H1 (cell line): Measurements from ENCODE around the gene KANTR. TPM values are rescaled to one million over a fixed set of nuclear protein-coding genes. Genes with fewer than 3 reads are reported as not detected.

Experiments
- CTCF ChIA-PET: fragments of 300-600 bp; sonication (Branson Sonifier 250); formaldehyde crosslinking; loops from one replicate; lab custom pipeline; 2021; ENCODE audit not compliant: partially characterized antibody; lab: Charles Lee
- POLR2A ChIA-PET: fragments of 300-600 bp; sonication (Branson Sonifier 250); formaldehyde crosslinking; loops from one replicate; lab custom pipeline; 2021; ENCODE audit warnings: inconsistent platforms; ENCODE audit not compliant: partially characterized antibody; lab: Charles Lee
- DNase-seq, 2 experiments: peaks; one replicate each; pipeline versions ENCODE4 v3.0.0 to v3.0.0-alpha.2; 2010 to 2022; ENCODE audit warnings: low spot score in 2 of 2, low read depth in 1 of 2, mixed read lengths in 1 of 2
- FAIRE-seq: peaks from 2 replicates; lab custom pipeline; 2011; peaks lifted over from hg19 to GRCh38; lab: Jason Lieb, UNC
- H2AFZ ChIP-seq: 2 replicates; pipeline ENCODE4 v1.8.1; 2012; ENCODE audit warnings: low read length, inconsistent platforms
- H2AK5ac ChIP-seq: 2 replicates; pipeline ENCODE4 v1.6.1; 2013; ENCODE audit warnings: low read depth, low read length
- H2BK120ac ChIP-seq: replicated peaks from 2 replicates; pipeline ENCODE3; 2013; ENCODE audit warnings: low read depth, low read length, inconsistent platforms
- H2BK12ac ChIP-seq: 2 replicates; pipeline ENCODE4 v1.6.1; 2013; ENCODE audit warnings: low read depth, low read length
- H2BK15ac ChIP-seq: 2 replicates; pipeline ENCODE4 v1.6.1; 2013; ENCODE audit warnings: low read length
- H2BK20ac ChIP-seq: 2 replicates; pipeline ENCODE4 v1.6.1; 2013; ENCODE audit warnings: low read length
- H2BK5ac ChIP-seq: 2 replicates; pipeline ENCODE4 v1.6.1; 2013; ENCODE audit warnings: low read depth, low read length
- H3K14ac ChIP-seq: 2 replicates; pipeline ENCODE4 v1.6.1; 2013; ENCODE audit warnings: inconsistent platforms; ENCODE audit not compliant: insufficient read length
- H3K18ac ChIP-seq: 2 replicates; pipeline ENCODE4 v1.6.1; 2013; ENCODE audit warnings: low read length; ENCODE audit errors: extremely low read depth
- H3K23ac ChIP-seq: 2 replicates; pipeline ENCODE4 v1.6.1; 2013; ENCODE audit warnings: inconsistent platforms; ENCODE audit not compliant: insufficient read length
- H3K23me2 ChIP-seq: 2 replicates; pipeline ENCODE4 v1.6.1; 2013; ENCODE audit warnings: low read depth, low read length
- H3K27ac ChIP-seq: 2 replicates; pipeline ENCODE4 v1.6.1; 2011; ENCODE audit warnings: low read depth, low read length, inconsistent platforms
- H3K27me3 ChIP-seq, 4 experiments: replicated peaks in 1 of 4; 1 replicate in 1 of 4; 2 replicates in 3 of 4; pipeline versions ENCODE4 v1.6.1 to v1.8.1; 2011 to 2013; ENCODE audit warnings: low read length in 3 of 4, mild to moderate bottlenecking in 3 of 4, inconsistent platforms in 2 of 4, mixed read lengths in 2 of 4, moderate library complexity in 1 of 4; ENCODE audit not compliant: control insufficient read depth in 3 of 4, insufficient read depth in 3 of 4; ENCODE audit errors: extremely low read depth in 1 of 4
- H3K36me3 ChIP-seq, 4 experiments: 2 replicates each; pipeline versions ENCODE4 v1.6.1 to v1.8.1; 2011 to 2013; ENCODE audit warnings: mild to moderate bottlenecking in 4 of 4, low read length in 3 of 4, moderate library complexity in 2 of 4, control low read depth in 1 of 4, inconsistent platforms in 1 of 4; ENCODE audit not compliant: insufficient read depth in 4 of 4, control insufficient read depth in 2 of 4
- H3K4ac ChIP-seq: replicated peaks from 2 replicates; pipeline ENCODE3; 2013; ENCODE audit warnings: low read length, low read depth, mixed read lengths, inconsistent platforms; ENCODE audit not compliant: insufficient read length
- H3K4me1 ChIP-seq, 4 experiments: replicated peaks in 1 of 4; 1 replicate in 1 of 4; 2 replicates in 3 of 4; pipeline versions ENCODE4 v1.6.1 to v1.8.1; 2011 to 2013; ENCODE audit warnings: low read length in 3 of 4, inconsistent platforms in 2 of 4, mixed read lengths in 1 of 4; ENCODE audit not compliant: insufficient read depth in 4 of 4, control insufficient read depth in 3 of 4
- H3K4me2 ChIP-seq, 2 experiments: 2 replicates each; pipeline versions ENCODE4 v1.6.1 to v1.8.1; 2011 to 2013; ENCODE audit warnings: low read depth in 2 of 2, low read length in 2 of 2, control low read depth in 1 of 2, inconsistent platforms in 1 of 2, mild to moderate bottlenecking in 1 of 2; ENCODE audit not compliant: insufficient read depth in 1 of 2
- H3K4me3 ChIP-seq, 4 experiments: fragments of 200-600, 300-600 bp in 1 of 4; sonication (generic), shearing (Covaris generic), sonication (Bioruptor Twin) in 1 of 4; 2 replicates each; pipeline versions ENCODE4 v1.5.1 to v1.8.1; 2011 to 2016; ENCODE audit warnings: low read length in 4 of 4, low read depth in 3 of 4, control low read depth in 2 of 4, inconsistent platforms in 2 of 4, mild to moderate bottlenecking in 2 of 4, mixed read lengths in 1 of 4, moderate library complexity in 1 of 4; ENCODE audit not compliant: insufficient read depth in 2 of 4; ENCODE audit errors: extremely low read depth in 1 of 4
- H3K56ac ChIP-seq: replicated peaks from 2 replicates; pipeline ENCODE3; 2013; ENCODE audit warnings: low read depth, mild to moderate bottlenecking, mixed read lengths, low read length, inconsistent platforms; ENCODE audit not compliant: insufficient read length
- H3K79me1 ChIP-seq: 2 replicates; pipeline ENCODE4 v1.6.1; 2013; ENCODE audit warnings: low read depth, low read length, control low read depth
- H3K79me2 ChIP-seq, 2 experiments: 2 replicates each; pipeline versions ENCODE4 v1.6.1 to v1.8.1; 2012 to 2013; ENCODE audit warnings: low read length in 2 of 2, mild to moderate bottlenecking in 2 of 2, inconsistent platforms in 1 of 2; ENCODE audit not compliant: insufficient read depth in 2 of 2, control insufficient read depth in 1 of 2
- H3K9ac ChIP-seq, 4 experiments: replicated peaks in 1 of 4; 1 replicate in 1 of 4; 2 replicates in 3 of 4; pipeline versions ENCODE4 v1.6.1 to v1.8.1; 2011 to 2013; ENCODE audit warnings: low read depth in 3 of 4, low read length in 3 of 4, control low read depth in 2 of 4, mild to moderate bottlenecking in 2 of 4, moderate library complexity in 2 of 4, inconsistent platforms in 1 of 4; ENCODE audit errors: extremely low read depth in 1 of 4
- H3K9me3 ChIP-seq, 2 experiments: 2 replicates each; pipeline versions ENCODE4 v1.6.1 to v1.8.1; 2012 to 2013; ENCODE audit warnings: mild to moderate bottlenecking in 2 of 2, moderate library complexity in 2 of 2, control low read depth in 1 of 2, inconsistent platforms in 1 of 2, low read depth in 1 of 2, low read length in 1 of 2, mixed read lengths in 1 of 2; ENCODE audit not compliant: insufficient read depth in 2 of 2
- H4K20me1 ChIP-seq, 2 experiments: replicated peaks in 1 of 2; 2 replicates each; pipeline versions ENCODE3 to v1.8.1; 2011 to 2013; ENCODE audit warnings: inconsistent platforms in 2 of 2, low read length in 2 of 2, mild to moderate bottlenecking in 1 of 2; ENCODE audit not compliant: insufficient read depth in 2 of 2, control insufficient read depth in 1 of 2
- H4K5ac ChIP-seq: 2 replicates; pipeline ENCODE4 v1.6.1; 2013; ENCODE audit warnings: low read length, low read depth, mixed read lengths, inconsistent platforms; ENCODE audit not compliant: insufficient read length
- H4K8ac ChIP-seq: 2 replicates; pipeline ENCODE4 v1.8.0; 2013; ENCODE audit warnings: mild to moderate bottlenecking, moderate library complexity, low read length, inconsistent platforms; ENCODE audit not compliant: insufficient read depth; ENCODE audit errors: extremely low read depth
- H4K91ac ChIP-seq: replicated peaks from 2 replicates; pipeline ENCODE3; 2013; ENCODE audit warnings: low read length, mixed read lengths, inconsistent platforms; ENCODE audit not compliant: insufficient read length
- PHF8 ChIP-seq: fragments of 200-600 bp; sonication (generic); conservative IDR thresholded peaks from 2 replicates; pipeline ENCODE4 v1.7.1; 2012; ENCODE audit warnings: low read depth, mild to moderate bottlenecking, inconsistent platforms, low read length, moderate library complexity
- RBBP5 ChIP-seq: IDR thresholded peaks from 2 replicates; pipeline ENCODE4 v1.7.1; 2012; ENCODE audit warnings: low read depth, mild to moderate bottlenecking, inconsistent platforms, low read length, moderate library complexity, borderline replicate concordance
- SP2 ChIP-seq: IDR thresholded peaks from 2 replicates; pipeline ENCODE4 v1.6.1; 2012; ENCODE audit warnings: mild to moderate bottlenecking, low read length, inconsistent platforms
- YY1 ChIP-seq: IDR thresholded peaks from 2 replicates; pipeline ENCODE4 v1.6.1; 2011; ENCODE audit warnings: low read depth, mild to moderate bottlenecking, low read length
- WGBS, 2 experiments: shearing (Covaris generic) in 1 of 2; methylation state at CpG; one replicate each; pipeline versions ENCODE4 v1.1.6 to v1.1.7; 2013 to 2015; ENCODE audit warnings: low lambda C conversion rate in 2 of 2, mixed read lengths in 2 of 2, inconsistent platforms in 1 of 2, low coverage in 1 of 2, missing lambda C conversion rate in 1 of 2; ENCODE audit not compliant: insufficient replicate concordance in 2 of 2, insufficient coverage in 1 of 2, insufficient read length in 1 of 2; ENCODE audit errors: extremely low coverage in 1 of 2, missing lambda C conversion rate in 1 of 2; 5-methylcytosine and 5-hydroxymethylcytosine counted together
- polyA plus RNA-seq, 7 experiments: library from polyadenylated mRNA; depleted of rRNA in 3 of 7; stranded (reverse) in 5 of 7; unstranded in 2 of 7; fragments of >200 nt in 5 of 7; fragments of 200-250 nt in 2 of 7; gene quantifications; 1 replicate in 5 of 7; 2 replicates in 1 of 7; 4 replicates in 1 of 7; pipeline versions ENCODE4 v1.2.1 to v1.2.3, GENCODE V29; 2011 to 2013; ENCODE audit warnings: missing spikeins in 2 of 7, mixed read lengths in 2 of 7
- total RNA-seq: library from RNA; stranded (reverse); fragmentation: NEBNext Ultra II Directional; extraction: Animal tissue kit (Norgen Biotek cat#: 25700); gene quantifications from 2 replicates; pipeline ENCODE4 v1.2.1, GENCODE V29; 2021

Gene KANTR
- total and polyA plus RNA-seq, 2 of the 8 experiments (the other 6 are each of a cell fraction or from before 2014, with no cell fraction given): 7.7 to 9.5 TPM

- Histone ChIP-seq H2BK120ac (no peak overlapping the region), H3K36me3 (no peaks in the 10 kb centered on the region), H3K4me3 (peak overlapping the region in 1 of 4 experiments; percentile 55; a peak in 2 of 8 replicates), H3K9ac (no peak overlapping the region), H3K9me3 (no peaks in the 10 kb centered on the region), H2BK5ac (no peak overlapping the region), H2BK12ac (no peak overlapping the region), H3K79me2 (no peaks in the 10 kb centered on the region), H3K56ac (no peak overlapping the region), H2BK20ac (no peak overlapping the region), H3K23ac (no peak overlapping the region), H2AK5ac (no peak overlapping the region), H4K8ac (no peak overlapping the region), H3K14ac (no peak overlapping the region), H2AFZ (no peak overlapping the region), H3K79me1 (no peaks in the 10 kb centered on the region), H3K27me3 (no peaks in the 10 kb centered on the region), H3K4me2 (peak overlapping the region; percentile 51 to 87; a peak in 2 of 4 replicates), H3K27ac (no peak overlapping the region), H3K18ac (no peak overlapping the region), H4K5ac (no peak overlapping the region), H2BK15ac (no peak overlapping the region), H3K23me2 (peaks cover 3% of the 10 kb centered on the region; the same call in 1 of the 2 replicates), H3K4me1 (peaks cover 0 to 5% (median 1%) of the 10 kb centered on the region in 4 experiments; a peak in 2 of 7 replicates), H3K4ac (no peak overlapping the region), H4K20me1 (no peaks in the 10 kb centered on the region), H4K91ac (no peak overlapping the region)
- TF ChIP-seq RBBP5: no peak
- no peak for TF ChIP-seq SP2
- TF ChIP-seq PHF8: no peak
- no peak for TF ChIP-seq YY1
- DNase-seq (no peak), FAIRE-seq (no peak)
- WGBS, 2 experiments: 67% methylated on average over 5 of the region's 9 CpGs; no CpG with 5 or more reads in 1 of the 2 experiments
- CTCF ChIA-PET: interaction anchor here (0.7 to 1.6 kb wide), 10 partner anchors 14 to 1578 kb away, joined by 3 to 7 read pairs (median 3); no protein-coding TSS in a partner anchor
- POLR2A ChIA-PET: interaction anchor here (0.8 to 2.0 kb wide), 2 partner anchors 10 to 17 kb away, joined by 3 to 12 read pairs; partner anchors contain the start of gene TSPYL2
Measured at GRCh38 chrX:53072418-53073114, 21.4 kb upstream of the KANTR start.
